Ammon's horn (tissue), 1 donor: Measurements from ENCODE around the gene TMC2.
"Not testable (repeated sequence)": the region's sequence is repeated elsewhere in the genome, so short reads cannot be mapped to it uniquely, and the experiment has no call there.

Source experiments
- DNase-seq: peaks from one replicate; pipeline ENCODE4 v3.0.0-alpha.2; 2016; ENCODE audit warnings: low spot score

Gene TMC2

DNA sequence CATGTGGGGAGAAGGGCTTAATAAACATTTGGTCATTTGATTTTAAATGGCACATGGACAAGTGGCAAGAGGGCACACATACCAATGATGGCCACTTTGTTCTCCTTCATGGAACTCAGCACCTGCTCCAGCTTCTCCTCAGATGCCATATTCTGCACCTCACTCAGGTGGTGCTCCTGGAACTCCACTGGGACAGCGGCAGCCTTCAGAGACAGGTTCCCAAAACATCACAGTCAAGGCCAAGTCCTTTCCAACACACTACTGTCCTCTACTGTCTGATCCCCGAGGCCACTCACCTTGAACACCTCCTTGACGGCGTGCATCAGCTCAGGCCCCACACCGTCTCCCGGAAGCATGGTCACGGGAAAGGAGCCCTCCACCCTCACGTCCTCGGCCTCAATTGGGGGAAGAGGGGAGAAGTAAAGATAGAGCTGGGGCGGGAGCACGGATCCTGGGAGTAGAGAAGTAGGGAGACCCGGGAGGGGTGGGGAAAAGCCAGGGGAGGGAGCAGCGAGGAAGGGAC lies 127.1 kb downstream of the TMC2 start:
- no peak for DNase-seq

- peak; percentile 94 for DNase-seq
These were observed 127.7 kb downstream of the TMC2 start, which contains the start of gene IDH3B for GRCh38 chr20:2663887-2664719. IDH3B (minus strand) TSS chr20:2664216; CDS start chr20:2664188, 28 bp downstream.

DNA sequence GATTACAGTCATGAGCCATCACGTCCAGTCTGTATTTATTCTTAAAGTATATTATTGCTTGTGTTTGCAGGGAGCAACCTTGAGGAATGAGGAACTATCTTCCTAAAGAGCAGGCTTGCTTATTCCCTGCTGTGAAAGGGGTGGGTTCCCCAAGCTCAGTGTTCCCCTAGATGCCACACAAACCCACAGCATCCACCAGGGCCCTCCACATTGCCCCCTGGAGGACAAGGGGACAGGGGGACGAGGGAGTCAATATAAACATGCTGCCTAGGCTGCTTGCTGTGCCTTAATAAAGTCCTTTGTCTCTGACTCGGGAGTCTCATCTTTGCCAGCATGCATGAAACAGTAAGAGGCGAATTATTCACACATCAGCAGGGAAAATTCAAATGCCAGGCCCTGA lies 135.6 kb downstream of the TMC2 start:
- no peak for DNase-seq

DNA sequence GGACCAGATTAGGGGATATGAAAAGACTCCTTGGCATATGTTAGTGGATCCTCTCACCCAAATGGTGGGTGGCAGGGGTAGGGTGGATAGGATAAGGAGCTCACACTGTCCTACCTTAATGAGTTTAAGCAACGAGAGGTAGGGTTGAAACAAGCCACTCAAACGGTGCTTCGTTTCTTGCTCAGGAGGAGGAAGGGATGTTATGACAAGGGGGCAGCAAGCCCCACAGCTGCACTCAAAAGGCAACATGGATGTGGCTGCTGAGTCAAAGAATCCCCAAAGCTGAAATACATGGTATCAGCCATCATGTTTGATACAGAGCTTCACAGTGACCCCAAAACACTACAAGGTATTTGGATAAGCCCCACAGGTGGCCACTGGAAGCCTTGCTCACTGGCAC lies 136.1 kb downstream of the TMC2 start:
- DNase-seq: no peak

DNA sequence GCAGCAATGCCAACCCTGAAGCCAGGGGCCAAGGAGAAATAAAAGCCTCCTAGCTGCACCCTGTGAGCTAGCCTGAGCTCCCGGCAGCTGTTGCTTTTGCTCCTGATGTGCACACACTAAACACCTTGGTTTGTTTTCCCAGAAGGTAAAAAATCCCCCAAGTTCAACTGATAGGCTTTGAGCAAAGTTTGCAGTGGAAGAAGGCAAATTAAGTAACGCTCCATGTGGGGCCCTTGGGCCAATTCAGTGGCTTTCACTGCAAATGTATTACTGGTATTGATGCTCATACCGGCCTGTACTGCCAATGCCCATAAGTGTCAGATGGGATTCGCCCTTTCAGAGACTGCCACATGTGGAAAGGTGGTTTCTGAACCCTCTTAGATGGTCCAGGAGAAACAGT lies 137.1 kb downstream of the TMC2 start:
- no peak for DNase-seq

GRCh38 chr20:2680046-2680445 lies 143.7 kb downstream of the TMC2 start:
- DNase-seq: no peak

DNA sequence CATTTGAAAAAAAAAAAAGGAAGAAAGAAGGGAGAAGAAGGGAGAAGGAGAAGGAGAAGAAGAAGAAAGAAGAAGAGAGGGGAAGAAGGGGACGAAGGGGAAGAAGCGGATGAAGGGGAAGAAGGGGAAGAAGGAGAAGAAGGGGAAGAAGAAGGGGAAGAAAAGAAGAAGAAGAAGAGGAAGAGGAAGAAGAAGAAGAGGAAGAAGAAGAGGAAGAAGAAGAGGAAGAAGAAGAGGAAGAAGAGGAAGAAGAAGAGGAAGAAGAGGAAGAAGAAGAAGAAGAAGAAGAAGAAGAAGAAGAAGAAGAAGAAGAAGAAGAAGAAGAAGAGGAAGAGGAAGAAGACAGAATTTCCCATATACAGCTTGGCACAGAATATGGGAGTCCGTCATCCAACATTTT lies 145.7 kb downstream of the TMC2 start:
- not testable (repeated sequence) for DNase-seq

DNA sequence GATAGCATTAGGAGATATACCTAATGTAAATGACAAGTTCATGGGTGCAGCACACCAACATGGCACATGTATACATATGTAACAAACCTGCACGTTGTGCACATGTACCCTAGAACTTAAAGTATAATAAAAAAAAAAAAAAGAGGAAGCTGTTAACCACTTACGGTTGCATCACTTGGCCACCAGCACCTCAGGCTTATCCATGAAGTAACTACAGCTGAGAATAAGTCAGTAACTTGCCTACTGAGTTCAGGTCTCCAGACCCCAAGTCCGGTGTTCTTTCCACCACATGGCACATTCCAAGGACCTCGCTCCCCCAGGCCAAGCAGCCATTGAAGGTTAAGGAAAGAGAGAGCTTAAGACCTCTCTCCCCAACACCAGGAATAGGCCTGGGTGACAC lies 148.4 kb downstream of the TMC2 start:
- DNase-seq: not testable (repeated sequence)

GRCh38 chr20:2687514-2687913 lies 151.1 kb downstream of the TMC2 start:
- DNase-seq: no peak

- peak; percentile 65 for DNase-seq
These were observed 151.7 kb downstream of the TMC2 start for GRCh38 chr20:2688041-2688591.

DNA sequence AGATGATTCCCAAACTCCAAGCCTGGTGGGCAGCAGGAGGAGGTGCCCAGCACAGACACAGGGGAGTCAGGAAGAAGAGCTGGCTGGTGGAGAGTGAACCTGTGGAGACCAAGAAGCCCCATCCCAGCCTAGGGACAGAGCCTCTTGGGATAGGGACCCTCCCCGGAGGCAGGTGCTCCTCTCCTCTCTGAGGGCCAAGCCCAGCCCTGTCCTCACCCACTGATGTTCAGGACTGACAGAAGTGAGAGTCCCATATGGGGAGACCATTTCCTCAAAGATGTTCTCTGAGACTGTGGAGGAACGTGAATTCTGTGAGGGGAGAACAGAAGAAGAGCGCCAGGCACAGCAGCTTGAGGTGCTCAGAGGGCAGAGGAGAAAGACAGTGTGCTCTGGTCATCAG lies 153.8 kb downstream of the TMC2 start:
- DNase-seq: no peak

DNA sequence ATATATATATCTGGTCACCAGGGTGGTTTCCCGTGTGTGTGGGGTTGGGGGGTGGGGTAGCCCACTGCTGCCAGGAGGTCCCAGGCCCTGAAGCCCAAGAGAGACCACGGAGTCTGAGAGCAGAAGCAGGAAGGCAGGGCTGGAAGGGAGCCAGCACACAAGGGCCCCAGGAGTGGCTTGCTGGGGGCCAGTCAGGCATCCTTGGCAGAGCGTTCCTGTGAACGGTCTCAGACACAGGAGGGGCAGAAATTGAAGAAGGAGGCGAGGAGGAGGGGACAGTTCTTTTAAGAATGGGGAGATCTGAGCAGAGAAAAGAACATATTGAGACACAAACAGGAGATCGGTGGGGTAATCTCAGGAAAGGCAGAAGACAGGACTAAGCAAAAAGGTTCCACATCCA lies 154.3 kb downstream of the TMC2 start:
- DNase-seq: no peak

- DNase-seq: no peak
These were observed 154.8 kb downstream of the TMC2 start for GRCh38 chr20:2691127-2691526.
